WI38 (cell line): Measurements from ENCODE around the gene VPS37B.

ENCODE experiments used
- H3K4me3 ChIP-seq: 2 replicates; pipeline ENCODE4 v1.5.1; 2011; ENCODE audit warnings: low read depth, mild to moderate bottlenecking, control low read depth, low read length
- TF ChIP-seq, protein P1 (sequence below): IDR thresholded peaks from 2 replicates; pipeline ENCODE4 v1.5.1; 2012; ENCODE audit warnings: low read depth, mild to moderate bottlenecking, control low read depth, low read length

Gene VPS37B

DNA sequence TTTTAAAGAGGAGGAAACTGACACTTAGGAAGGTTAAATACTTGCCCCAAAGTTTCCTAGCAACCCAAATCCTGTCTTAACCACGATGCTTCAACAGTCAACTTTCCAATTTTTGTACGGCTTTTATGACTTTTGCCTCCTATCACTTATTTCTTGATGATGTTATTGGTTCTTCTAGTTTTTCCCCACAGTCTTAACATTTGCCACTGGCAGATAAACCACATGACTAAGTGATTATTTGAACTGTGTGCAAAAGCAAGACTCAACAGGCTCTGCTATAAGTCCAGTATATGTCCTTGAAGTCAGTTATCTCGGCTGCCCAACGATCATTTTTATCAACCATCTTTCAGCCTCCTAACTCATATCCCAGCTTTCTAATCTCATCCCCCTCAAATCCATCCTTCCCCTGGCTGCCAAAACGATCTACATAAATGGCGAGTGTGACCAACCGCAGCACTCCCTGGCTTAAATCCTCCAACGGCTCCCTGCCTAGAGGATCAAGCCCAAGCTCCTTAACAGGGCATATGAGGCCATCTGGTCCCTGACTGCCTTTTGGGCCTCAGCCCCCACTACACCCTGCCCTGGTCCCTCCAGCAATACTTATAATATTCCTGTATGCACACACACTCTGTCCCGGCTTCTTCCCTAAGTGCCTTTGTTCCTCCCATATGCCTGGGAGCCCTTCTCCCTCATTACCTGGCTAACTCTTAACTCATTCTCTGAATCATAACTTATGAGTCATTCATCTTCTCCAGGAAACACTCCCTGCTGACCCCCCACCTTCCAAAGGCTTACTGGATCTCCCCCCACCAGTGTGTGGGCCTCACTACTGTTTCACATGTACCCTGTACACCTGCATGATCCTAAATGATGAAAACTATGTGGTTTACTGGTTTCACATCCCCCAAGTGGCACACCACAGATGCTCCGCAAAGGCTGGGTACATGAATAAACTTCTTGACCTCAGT is 8.8 kb downstream of the VPS37B start:
- no peak overlapping the region for H3K4me3 ChIP-seq
- TF ChIP-seq, protein P1, sequence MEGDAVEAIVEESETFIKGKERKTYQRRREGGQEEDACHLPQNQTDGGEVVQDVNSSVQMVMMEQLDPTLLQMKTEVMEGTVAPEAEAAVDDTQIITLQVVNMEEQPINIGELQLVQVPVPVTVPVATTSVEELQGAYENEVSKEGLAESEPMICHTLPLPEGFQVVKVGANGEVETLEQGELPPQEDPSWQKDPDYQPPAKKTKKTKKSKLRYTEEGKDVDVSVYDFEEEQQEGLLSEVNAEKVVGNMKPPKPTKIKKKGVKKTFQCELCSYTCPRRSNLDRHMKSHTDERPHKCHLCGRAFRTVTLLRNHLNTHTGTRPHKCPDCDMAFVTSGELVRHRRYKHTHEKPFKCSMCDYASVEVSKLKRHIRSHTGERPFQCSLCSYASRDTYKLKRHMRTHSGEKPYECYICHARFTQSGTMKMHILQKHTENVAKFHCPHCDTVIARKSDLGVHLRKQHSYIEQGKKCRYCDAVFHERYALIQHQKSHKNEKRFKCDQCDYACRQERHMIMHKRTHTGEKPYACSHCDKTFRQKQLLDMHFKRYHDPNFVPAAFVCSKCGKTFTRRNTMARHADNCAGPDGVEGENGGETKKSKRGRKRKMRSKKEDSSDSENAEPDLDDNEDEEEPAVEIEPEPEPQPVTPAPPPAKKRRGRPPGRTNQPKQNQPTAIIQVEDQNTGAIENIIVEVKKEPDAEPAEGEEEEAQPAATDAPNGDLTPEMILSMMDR = no peak

DNA sequence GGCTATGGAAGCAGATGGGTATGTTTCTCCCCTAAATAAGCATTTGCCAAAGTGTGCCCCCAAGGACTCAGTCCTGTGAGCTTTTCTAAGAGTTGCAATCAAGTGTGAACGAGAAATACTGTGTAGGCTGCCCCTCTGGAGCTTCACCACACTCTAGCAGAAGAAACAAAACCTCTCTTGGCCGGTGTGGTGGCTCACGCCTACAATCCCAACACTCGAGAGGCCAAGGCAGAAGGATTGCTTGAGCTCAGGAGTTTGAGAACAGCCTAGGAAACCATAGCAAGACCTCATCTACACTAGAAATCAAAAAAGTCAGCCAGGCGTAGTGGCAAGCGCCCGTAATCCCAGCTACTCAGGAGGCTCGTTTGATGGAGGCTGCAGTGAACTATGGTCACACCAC is 9.8 kb downstream of the VPS37B start:
- H3K4me3 ChIP-seq = no peak overlapping the region
- TF ChIP-seq, protein P1 = no peak

DNA sequence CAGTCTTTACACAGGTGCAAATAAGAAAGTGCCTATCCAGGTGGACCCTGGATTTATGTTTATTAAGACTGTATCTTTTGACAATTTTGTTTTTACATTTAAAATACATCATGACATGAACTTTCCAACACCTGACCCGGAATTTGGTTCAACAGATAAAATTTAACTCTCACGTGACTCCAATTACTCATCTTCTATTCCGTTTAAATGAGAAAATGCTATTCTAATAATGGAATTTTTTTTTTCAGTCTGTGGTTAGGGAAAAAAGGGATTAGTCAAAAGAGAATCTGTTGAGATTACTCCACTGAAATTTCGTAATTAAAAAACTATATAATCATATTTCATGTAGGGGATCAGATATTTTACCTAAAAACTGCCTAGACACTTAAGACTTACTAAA is 11.1 kb downstream of the VPS37B start:
- H3K4me3 ChIP-seq = no peak overlapping the region
- TF ChIP-seq, protein P1 = no peak

DNA sequence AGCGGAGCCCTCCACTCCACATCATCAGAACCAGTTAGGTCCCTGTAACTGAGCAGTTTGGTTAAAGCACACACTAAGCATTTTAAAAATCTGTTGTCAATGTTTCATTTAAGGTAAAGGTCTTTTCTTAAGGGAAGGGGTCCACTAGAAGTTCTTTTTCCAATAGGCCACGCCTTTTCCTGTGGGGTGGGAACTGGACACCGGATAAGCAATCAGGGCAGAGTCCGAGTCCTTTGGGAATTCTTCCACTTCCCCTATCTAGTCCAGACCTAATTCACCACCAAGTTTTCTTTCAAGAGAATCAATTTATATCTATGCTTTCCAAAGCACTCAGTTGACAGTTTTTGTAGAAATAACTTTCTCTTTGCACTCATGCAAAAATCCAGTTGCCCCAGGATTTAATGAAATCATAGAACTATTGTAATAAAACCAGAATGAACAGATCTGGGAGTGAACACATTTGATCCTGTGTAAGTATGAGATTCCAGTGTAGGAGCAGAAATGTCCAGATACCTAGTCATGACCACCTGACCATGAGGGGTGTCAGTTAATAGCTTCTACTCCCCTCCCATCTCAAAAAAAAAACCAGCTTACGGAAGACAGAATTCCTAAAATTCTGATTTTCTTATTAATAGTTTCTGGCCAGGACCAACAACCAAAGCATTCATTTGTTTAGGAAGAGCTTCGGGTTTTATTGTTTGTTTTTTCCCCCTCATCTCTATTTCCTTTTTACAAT is 11.7 kb downstream of the VPS37B start:
- TF ChIP-seq, protein P1 = no peak
- no peak overlapping the region for H3K4me3 ChIP-seq

DNA sequence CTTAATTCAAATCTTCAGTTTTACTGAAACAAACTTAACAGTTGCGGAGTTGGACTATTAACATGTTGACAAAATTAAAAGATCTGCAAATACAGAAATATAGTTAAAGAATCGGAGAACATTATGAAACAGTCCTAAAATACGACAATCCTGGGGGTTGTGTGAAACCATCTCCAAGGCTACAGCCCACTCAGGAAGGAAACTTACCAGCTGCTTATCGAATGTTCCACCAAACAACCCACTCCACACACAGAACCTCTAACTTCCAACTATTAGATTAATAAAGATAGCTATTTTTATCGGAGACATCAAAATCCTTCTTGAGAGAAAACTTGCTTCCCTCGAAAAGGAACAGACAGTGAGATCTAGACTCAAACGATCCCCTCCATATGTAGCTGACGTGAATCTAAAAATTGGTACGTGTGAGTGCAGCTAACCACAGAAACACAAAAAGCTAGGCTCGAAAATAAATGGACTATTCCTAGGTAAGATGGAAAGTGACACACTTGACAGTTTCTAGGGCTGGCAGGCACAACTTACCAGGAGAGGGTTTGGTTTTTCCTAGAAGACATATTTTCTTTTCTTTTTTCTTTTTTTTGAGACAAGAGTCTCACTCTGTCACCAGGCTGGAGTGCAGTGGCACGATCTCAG is 12.9 kb downstream of the VPS37B start:
- TF ChIP-seq, protein P1 = no peak
- H3K4me3 ChIP-seq = no peak overlapping the region

DNA sequence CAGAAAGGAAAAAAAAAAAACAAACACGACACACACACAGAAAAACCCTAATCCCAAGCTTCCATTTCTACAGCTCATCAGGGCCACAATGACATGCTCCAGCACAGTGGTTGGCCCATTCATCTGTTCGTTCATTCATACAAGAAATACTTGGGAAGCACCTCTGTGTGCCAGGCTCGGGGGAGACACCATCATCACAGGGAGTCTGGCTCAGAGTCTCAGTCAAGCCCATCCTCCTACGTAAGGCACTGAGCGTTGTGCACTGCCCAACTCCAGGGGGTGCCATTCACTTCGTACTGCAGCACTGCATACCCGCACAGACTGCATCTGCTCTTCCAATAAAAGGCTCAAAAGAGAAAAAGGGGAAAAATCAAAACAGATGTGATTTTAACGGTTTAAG is 15.3 kb downstream of the VPS37B start:
- TF ChIP-seq, protein P1 = peak; percentile 49
- H3K4me3 ChIP-seq = no peak overlapping the region
